Dedifferentiated amniotic fluid mesenchymal stem cell (primary cell): Measurements from ENCODE around the gene RNF181.
"Not testable (repeated sequence)": the region's sequence is repeated elsewhere in the genome, so short reads cannot be mapped to it uniquely, and the experiment has no call there.

Source experiments
- DNase-seq: peaks from one replicate; pipeline ENCODE4 v3.0.0-alpha.2; 2016; ENCODE audit errors: extremely low spot score

Gene RNF181

DNA sequence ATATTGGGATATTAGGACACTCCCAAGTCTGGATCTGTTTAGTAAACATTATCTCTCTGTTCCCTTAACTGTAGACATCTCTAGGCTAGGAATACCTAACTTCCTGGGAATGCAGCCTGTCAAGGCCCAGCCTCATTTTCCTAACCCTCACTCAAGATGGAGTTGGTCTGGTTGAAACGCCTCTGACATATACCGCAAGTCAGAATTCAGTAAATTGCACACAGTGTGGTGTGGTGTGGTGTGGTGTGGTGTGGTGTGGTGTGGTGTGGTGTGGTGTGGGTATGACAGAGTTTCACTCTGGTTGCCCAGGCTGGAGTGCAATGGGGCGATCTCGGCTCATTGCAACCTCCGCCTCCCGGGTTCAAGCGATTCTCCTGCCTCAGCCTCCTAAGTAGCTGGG is 19.2 kb downstream of the RNF181 start:
- DNase-seq = not testable (repeated sequence)

DNA sequence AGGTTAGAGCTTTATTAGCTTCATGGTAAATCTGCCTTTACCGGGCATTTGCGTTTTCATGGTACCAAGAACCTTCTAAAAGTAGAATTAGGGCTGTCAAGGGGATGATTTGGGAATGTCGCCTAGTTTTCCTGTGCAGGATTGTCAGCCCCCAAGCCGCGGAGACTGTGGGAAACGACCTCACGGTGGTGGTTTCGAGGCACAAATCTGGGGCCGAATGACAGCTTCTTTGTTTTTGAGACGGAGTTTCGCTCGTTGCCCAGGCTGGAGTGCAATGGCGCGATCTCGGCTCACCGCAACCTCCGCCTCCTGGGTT is 19.8 kb downstream of the RNF181 start:
- no peak for DNase-seq

- DNase-seq = not testable (repeated sequence)
These were observed 22.2 kb downstream of the RNF181 start for GRCh38 chr2:85617723-85618122.

GRCh38 chr2:85619617-85620016 is 24.1 kb downstream of the RNF181 start:
- DNase-seq = no peak

- no peak for DNase-seq
These were observed 25.8 kb downstream of the RNF181 start for GRCh38 chr2:85621338-85621737.

- DNase-seq = no peak
These were observed 28.4 kb downstream of the RNF181 start for GRCh38 chr2:85623991-85624390.

- DNase-seq = no peak
These were observed 33.1 kb downstream of the RNF181 start for GRCh38 chr2:85628658-85629057.

DNA sequence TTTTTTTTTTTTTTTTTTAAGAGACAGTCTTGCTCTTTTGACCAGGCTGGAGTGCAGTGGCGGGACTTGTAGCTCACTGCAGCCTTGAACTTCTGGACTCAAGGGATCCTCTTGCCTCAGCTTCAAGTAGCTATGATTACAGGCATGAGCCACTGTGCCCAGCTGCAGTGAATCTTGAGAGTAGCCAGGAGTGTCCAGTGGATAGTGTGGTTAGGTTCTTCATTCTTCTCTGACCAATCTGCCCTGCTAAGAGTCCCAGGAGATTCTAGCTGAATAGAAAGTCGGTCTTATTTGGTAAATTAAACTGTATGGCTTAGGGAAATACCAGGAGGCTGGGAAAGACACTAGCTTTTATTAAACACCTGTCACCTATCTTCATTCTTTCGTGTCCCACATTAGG is 35.8 kb downstream of the RNF181 start:
- no peak for DNase-seq

GRCh38 chr2:85635011-85635410 is 39.5 kb downstream of the RNF181 start:
- no peak for DNase-seq

DNA sequence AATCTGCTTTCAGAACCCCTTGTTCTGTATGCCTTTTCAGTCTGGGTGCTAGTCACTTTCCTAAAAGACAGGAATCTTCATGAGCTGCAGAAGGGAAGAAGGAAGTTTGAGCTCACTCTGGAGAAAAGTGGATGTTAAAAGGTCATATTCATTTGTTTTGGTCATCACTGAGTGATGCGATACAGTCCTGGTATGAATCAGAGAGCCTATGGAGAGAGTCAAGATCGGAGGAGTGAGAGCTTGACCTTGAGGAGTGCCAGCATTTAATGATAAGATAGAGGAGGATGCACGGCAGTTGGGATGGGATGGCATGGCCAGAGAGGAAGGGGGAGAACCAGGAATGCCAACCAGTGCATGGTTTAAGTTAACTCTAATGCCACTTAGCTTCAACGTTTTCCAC is 40.1 kb downstream of the RNF181 start:
- no peak for DNase-seq

- no peak for DNase-seq
These were observed 47.2 kb downstream of the RNF181 start for GRCh38 chr2:85642725-85643124.

GRCh38 chr2:85644909-85645308 is 49.4 kb downstream of the RNF181 start:
- no peak for DNase-seq

- no peak for DNase-seq
These were observed 50.6 kb downstream of the RNF181 start for GRCh38 chr2:85646166-85646565.
